Ascending aorta (tissue), 2 donors: ENCODE measurements around the gene LTN1. TPM values are rescaled to one million over a fixed set of nuclear protein-coding genes. Genes with fewer than 3 reads are reported as not detected.

Experiments used
- DNase-seq, 2 donors: peaks; one replicate each; pipeline ENCODE4 v3.0.0-alpha.2; 2019; ENCODE audit warnings: low spot score in 2 of 2
- H3K27ac ChIP-seq, 2 donors: fragments of 200-600 bp; sonication (generic); one replicate each; pipeline ENCODE4 v1.5.1; 2016 to 2017; ENCODE audit warnings: mild to moderate bottlenecking in 1 of 2
- H3K27me3 ChIP-seq: fragments of 200-600 bp; sonication (generic); one replicate; pipeline ENCODE4 v1.5.1; 2017
- H3K36me3 ChIP-seq, 2 donors: fragments of 200-600 bp; sonication (generic); one replicate each; pipeline ENCODE4 v1.5.1; 2016
- H3K4me1 ChIP-seq, 2 donors: fragments of 200-600 bp; sonication (generic); one replicate each; pipeline ENCODE4 v1.5.1; 2016 to 2017; ENCODE audit warnings: mild to moderate bottlenecking in 1 of 2
- H3K4me3 ChIP-seq, 2 donors: fragments of 200-600 bp; sonication (generic); one replicate each; pipeline ENCODE4 v1.5.1; 2016 to 2017; ENCODE audit warnings: mild to moderate bottlenecking in 1 of 2
- H3K9me3 ChIP-seq, 2 donors: fragments of 200-600 bp; sonication (generic); one replicate each; pipeline ENCODE4 v1.5.1; 2016
- CTCF ChIP-seq, 3 experiments: fragments of 200-600 bp in 2 of 3; fragments of 450-650 bp in 1 of 3; sonication (generic) in 2 of 3; IDR thresholded peaks; one replicate each; pipeline ENCODE4 v1.5.1; 2016 to 2019; ENCODE audit warnings: antibody characterized with exemption in 3 of 3, mild to moderate bottlenecking in 1 of 3, moderate library complexity in 1 of 3
- intact Hi-C: fragments of 100-400 bp; cut with DNase I; formaldehyde crosslinking; loops from one replicate; pipeline ENCODE4 v1.15.1; 2023
- total RNA-seq: library from RNA; depleted of rRNA; stranded (reverse); fragments of >200 nt; gene quantifications from one replicate; pipeline ENCODE4 v1.1.0, GENCODE V29; 2016

The LTN1 gene
- total RNA-seq, 1 donor from 2014 or later, result 5.6 TPM

- TF ChIP-seq CTCF (IDR thresholded peaks at IDR 0.05), result no peak
- DNase-seq, result no peak
- Histone ChIP-seq H3K27ac (no peak overlapping the region), H3K9me3 (no peaks in the 10 kb centered on the region), H3K27me3 (no peaks in the 10 kb centered on the region), H3K4me1 (peaks cover 0 to 11% of the 10 kb centered on the region in 2 donors), H3K36me3 (peaks cover 6 to 22% of the 10 kb centered on the region in 2 donors), H3K4me3 (no peak overlapping the region)
- intact Hi-C loops, result loop anchor here (5.0 kb wide), 2 partner anchors 60 to 75 kb away; no protein-coding TSS in a partner anchor
Observed at GRCh38 chr21:28882345-28882744, 110.3 kb downstream of the LTN1 start.

Other genes with a start within 250 kb of the LTN1 start
- 1.7 TPM for gene RWDD2B, start 26.5 kb upstream of the LTN1 start, total RNA-seq
- 7.2 TPM for gene USP16, start 31.8 kb upstream of the LTN1 start, total RNA-seq
- 36.7 TPM for gene CCT8, start 80.8 kb upstream of the LTN1 start, total RNA-seq
- 6.9 TPM for gene MAP3K7CL, start 137.8 kb upstream of the LTN1 start, total RNA-seq